KOPT-K1 (cell line): ENCODE measurements around the gene ALPI.
"Not testable (repeated sequence)": the region's sequence is repeated elsewhere in the genome, so short reads cannot be mapped to it uniquely, and the experiment has no call there.

ENCODE experiments used
- H3K27ac ChIP-seq: fragments of 200-600 bp; sonication (generic); 2 replicates; pipeline ENCODE4 v1.5.1; 2016; ENCODE audit warnings: antibody characterized with exemption, mild to moderate bottlenecking, low read depth, low read length; ENCODE audit not compliant: poor library complexity, severe bottlenecking
- H3K36me3 ChIP-seq: fragments of 200-600 bp; sonication (generic); 2 replicates; pipeline ENCODE4 v1.5.1; 2017; ENCODE audit warnings: antibody characterized with exemption, mild to moderate bottlenecking, low read length, moderate library complexity; ENCODE audit not compliant: insufficient read depth
- H3K9me3 ChIP-seq: fragments of 200-600 bp; sonication (generic); 2 replicates; pipeline ENCODE4 v1.5.1; 2017; ENCODE audit warnings: antibody characterized with exemption, low read length, mild to moderate bottlenecking; ENCODE audit not compliant: insufficient read depth, poor library complexity, severe bottlenecking

ALPI gene

DNA sequence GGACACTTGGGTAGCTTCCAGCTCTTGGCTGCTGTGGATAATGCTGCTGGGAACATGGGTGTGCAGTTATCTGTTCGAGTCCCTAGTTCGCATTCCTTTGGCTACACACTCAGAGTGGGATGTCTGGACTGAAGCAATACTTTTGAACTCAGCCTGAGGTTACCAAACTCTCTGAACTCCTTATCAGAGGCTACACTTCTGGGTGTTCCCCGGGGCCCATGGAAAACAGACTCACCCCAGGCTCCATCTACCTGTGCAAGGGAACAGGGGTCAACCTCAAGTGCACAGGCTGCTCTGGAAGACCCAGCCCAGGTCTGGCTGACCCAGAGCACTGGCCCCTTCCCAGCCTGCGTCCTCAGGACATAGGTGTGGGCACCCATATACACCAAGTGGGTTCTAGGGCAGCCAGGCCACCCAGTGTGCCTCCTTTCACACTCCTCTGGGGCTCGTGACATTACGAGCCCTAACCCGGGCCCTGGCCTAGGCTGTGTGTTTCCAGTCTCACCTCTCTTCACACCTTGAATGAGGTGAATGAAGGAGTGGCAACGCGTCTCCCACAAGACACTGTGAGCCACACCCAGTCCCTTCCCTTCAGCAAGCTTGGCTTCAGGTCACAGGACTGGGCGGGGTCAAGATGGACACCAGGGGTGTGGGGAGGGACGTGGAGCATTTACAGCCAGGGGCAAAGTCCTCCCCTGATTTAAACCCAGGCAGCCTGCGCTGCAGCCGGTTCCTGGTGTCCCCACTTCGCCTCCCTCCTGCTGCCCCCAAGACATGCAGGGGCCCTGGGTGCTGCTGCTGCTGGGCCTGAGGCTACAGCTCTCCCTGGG is at the start of gene ALPI:
TSS of gene ALPI (plus strand) at position 728 of the 830 bp plus-strand sequence. CDS start at position 775, 47 bp downstream.
- Histone ChIP-seq H3K36me3 (no peaks in the 10 kb centered on the region), H3K9me3 (no peaks in the 10 kb centered on the region), H3K27ac (no peak within 1 kb of the TSS)

DNA sequence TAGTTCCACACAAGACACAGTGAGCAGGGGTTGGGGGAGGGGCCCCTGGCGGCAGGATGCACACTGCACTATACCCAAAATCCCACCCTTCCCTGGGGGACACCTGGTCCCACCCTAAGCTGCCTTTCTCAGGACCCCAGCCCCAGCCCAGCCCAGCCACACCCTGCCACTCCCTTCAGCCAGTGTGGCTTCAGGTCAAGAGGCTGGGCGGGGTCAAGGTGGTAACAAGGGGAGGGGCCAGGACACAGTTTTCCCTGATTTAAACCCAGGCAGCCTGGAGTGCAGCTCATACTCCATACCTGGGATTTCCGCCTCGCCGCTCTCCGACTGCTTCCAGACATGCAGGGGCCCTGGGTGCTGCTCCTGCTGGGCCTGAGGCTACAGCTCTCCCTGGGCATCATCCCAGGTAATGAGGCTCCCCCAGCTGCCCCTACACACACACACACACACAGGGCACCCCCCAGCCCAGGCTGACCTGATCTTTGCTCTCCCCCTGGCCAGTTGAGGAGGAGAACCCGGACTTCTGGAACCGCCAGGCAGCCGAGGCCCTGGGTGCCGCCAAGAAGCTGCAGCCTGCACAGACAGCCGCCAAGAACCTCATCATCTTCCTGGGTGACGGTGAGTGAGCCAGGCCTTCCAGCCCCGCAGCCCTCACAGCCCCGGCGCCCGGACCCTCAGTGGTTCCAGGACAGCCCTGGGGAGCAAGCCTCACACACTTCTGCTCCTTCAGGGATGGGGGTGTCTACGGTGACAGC is 49.2 kb upstream of the ALPI start, which contains the start of gene ALPG:
TSS of gene ALPG (plus strand) at position 289 of the 755 bp plus-strand sequence. CDS start at position 340, 51 bp downstream.
- no peaks in the 10 kb centered on the region for H3K36me3 ChIP-seq
- H3K9me3 ChIP-seq = no peaks in the 10 kb centered on the region
- no peak within 1 kb of the TSS for H3K27ac ChIP-seq

GRCh38 chr2:232407428-232408150 is 48.4 kb upstream of the ALPI start:
- not testable (repeated sequence) for H3K36me3 ChIP-seq, H3K9me3 ChIP-seq, H3K27ac ChIP-seq

GRCh38 chr2:232408269-232408668 is 47.7 kb upstream of the ALPI start:
- H3K9me3 ChIP-seq, H3K27ac ChIP-seq, H3K36me3 ChIP-seq: not testable (repeated sequence)

- not testable (repeated sequence) for H3K9me3 ChIP-seq, H3K36me3 ChIP-seq, H3K27ac ChIP-seq
Measured at GRCh38 chr2:232409617-232410016, 46.3 kb upstream of the ALPI start.

DNA sequence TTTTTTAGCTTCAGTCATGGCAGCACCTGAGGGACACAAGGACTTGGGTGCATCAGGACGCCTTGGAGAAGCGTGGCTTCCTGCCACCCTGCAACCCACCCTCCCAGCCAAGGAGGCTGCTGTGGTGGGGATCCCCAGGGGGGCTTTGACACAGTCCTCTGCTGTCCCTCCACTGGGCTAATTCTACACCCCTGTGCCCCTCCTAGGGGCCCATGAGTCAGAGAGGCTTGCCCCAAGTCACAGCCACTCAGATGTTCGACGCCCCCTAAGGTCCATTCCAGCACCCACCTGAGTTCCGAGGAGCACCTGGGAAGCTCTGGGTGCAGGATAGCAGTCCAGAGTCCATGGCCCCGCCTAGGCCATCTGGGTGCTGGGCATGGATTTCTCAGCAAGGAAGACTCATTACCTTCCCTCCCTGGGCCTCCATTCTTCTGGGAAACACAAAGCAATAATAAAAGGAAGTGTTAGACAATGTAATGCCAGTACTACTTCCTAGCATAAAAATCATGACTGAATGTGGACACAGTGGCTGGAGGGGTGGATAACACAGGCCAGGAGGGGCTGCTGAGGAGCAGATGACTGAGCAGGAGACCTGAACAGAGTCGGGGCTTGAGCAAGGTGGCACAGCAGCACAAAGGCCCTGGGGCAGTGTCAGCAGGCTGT is 45.6 kb upstream of the ALPI start:
- H3K9me3 ChIP-seq = no peaks in the 10 kb centered on the region
- no peaks in the 10 kb centered on the region for H3K36me3 ChIP-seq
- H3K27ac ChIP-seq = no peak overlapping the region

DNA sequence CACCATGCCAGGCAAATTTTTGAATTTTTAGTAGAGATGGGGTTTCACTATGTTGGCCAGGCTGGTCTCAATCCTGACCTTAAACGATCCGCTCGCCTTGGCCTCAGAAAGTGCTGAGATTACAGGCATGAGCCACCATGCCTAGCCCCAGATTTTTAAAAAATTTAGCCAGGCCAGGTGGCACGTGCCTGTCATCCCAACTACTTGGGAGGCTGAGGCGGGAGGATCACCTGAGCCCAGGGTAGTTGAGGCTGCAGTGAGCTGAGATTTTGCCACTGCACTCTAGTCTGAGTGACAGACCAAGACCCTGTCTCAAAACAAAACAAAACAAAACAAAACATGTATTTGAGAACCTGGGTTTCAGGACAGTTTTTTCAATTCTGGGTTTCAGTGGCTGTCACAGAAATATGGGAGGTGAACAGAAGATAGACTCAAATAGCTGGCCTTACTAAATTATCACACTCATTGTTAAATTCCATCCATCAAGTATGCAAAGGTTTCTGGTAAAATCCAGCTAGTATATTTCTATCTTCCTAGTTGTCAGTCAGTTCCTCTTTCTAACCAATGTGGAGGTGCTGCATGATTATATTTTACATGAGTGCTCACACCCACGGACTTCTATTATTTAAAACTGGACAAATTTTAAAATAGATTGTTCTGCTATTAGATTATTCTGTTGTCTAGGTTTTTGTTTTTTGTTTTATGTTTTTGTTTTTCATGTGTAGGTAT is 43.9 kb upstream of the ALPI start:
- Histone ChIP-seq H3K36me3 (no peaks in the 10 kb centered on the region), H3K9me3 (no peaks in the 10 kb centered on the region), H3K27ac (no peak overlapping the region)

DNA sequence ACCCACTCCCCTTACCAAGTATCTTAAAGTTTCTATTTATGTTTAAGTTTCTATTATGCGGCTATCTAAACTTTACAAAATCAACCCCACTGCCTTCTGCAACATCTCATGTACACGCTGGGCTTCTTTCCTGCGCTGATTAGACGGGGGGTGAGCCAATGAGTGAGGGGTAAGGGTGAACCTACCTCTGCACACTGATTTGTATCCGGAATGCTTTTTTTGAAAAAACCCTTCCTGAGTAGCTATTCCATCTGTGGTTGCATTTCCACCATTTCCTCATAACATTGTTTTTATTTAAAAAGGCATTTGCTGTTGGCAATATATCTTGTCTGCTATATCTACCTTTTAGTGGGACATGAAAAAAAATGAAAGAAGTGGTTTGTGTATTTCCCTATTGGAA is 43.0 kb upstream of the ALPI start:
- no peaks in the 10 kb centered on the region for H3K9me3 ChIP-seq
- H3K27ac ChIP-seq = no peak overlapping the region
- H3K36me3 ChIP-seq = no peaks in the 10 kb centered on the region

GRCh38 chr2:232415138-232415690 is 40.7 kb upstream of the ALPI start:
- Histone ChIP-seq H3K27ac (no peak overlapping the region), H3K36me3 (no peaks in the 10 kb centered on the region), H3K9me3 (peaks cover 12% of the 10 kb centered on the region)

DNA sequence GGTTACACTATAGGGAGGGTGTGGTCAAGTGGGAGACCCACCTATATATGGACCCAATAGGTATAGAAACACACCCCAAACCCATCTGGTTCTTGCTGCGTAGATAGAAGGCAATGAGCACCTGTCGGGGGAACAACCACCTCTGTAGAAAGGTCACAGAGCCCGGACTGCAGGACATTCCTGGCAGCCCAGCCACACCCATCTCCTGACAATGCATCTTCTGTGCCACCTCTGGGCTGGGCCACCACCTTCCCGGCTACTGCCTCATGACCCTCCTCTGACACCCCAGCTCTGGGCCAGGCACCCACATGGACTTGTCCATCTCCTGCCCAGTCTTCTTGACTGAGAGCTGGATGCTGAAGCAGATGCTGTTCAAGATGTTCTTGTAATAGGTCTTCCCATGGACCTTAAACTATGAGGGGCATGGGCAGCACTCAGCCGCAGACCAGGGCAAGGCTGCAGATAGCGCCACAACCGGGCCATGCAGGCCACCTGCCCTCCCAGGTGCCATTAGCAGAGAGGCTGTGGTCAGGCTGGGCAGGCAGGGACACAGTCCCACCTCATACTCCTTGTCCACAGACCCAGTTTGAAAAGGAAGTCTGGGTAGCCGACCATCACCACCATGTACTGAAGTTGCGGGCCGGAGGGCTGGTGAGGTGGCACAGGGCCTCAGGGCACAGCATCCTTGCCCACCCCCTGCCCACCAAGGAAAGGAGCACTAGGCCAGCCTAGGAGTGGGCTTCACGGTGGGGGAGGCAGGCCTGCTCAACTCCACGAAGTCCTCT is 40.0 kb upstream of the ALPI start:
- H3K27ac ChIP-seq = no peak overlapping the region
- H3K36me3 ChIP-seq = no peaks in the 10 kb centered on the region
- peaks cover 18% of the 10 kb centered on the region for H3K9me3 ChIP-seq

GRCh38 chr2:232416521-232417470 is 39.2 kb upstream of the ALPI start:
- H3K27ac ChIP-seq = no peak overlapping the region
- peaks cover 27% of the 10 kb centered on the region for H3K9me3 ChIP-seq
- no peaks in the 10 kb centered on the region for H3K36me3 ChIP-seq

DNA sequence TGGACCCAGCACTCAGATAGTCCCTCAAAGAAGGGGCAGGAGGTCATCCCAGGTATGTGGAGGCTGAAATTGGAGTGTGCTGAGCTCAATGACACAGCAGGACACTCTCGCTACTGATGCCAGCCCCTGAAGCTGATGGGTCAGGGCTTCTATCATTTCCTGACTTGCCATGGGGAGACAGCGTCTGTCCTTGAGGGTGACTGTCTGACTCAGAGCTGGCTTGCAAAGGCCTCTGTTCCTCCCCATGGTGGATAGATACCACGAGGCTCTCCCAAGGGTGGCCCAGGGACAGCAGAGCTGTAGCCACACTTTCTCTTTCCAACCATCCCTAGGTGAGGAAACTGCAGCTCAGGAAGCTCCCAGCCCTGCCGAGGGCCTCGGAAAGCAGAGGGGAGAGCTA is 38.5 kb upstream of the ALPI start:
- peaks cover 34% of the 10 kb centered on the region for H3K9me3 ChIP-seq
- H3K36me3 ChIP-seq = no peaks in the 10 kb centered on the region
- H3K27ac ChIP-seq = no peak overlapping the region
